Esophagus muscularis mucosa (tissue), 4 donors: ENCODE results near the gene GALNT18. TPM values are rescaled to one million over a fixed set of nuclear protein-coding genes. Genes with fewer than 3 reads are reported as not detected.

Experiments used
- DNase-seq: peaks from one replicate; pipeline ENCODE4 v3.0.0-alpha.2; 2017; ENCODE audit errors: extremely low spot score
- H3K27ac ChIP-seq, 4 donors: fragments of 200-600 bp; sonication (generic); replicated peaks in 1 of 4; 1 replicate in 3 of 4; 2 replicates in 1 of 4; pipeline ENCODE4 v1.5.1; 2016 to 2019; ENCODE audit warnings: mild to moderate bottlenecking in 1 of 4
- H3K27me3 ChIP-seq, 4 donors: fragments of 200-600 bp; sonication (generic); one replicate each; pipeline versions ENCODE4 v1.5.1 to v1.6.0; 2016 to 2019
- H3K36me3 ChIP-seq, 4 donors: fragments of 200-600 bp; sonication (generic); one replicate each; pipeline ENCODE4 v1.5.1; 2016 to 2019
- H3K4me1 ChIP-seq, 4 donors: fragments of 200-600 bp; sonication (generic); one replicate each; pipeline ENCODE4 v1.5.1; 2016 to 2019
- H3K4me3 ChIP-seq, 4 donors: fragments of 200-600 bp; sonication (generic); 1 replicate in 2 of 4; 2 replicates in 2 of 4; pipeline ENCODE4 v1.5.1; 2016 to 2019; ENCODE audit warnings: mild to moderate bottlenecking in 4 of 4, moderate library complexity in 1 of 4
- H3K9me3 ChIP-seq, 4 donors: fragments of 200-600 bp; sonication (generic); 1 replicate in 3 of 4; 2 replicates in 1 of 4; pipeline ENCODE4 v1.5.1; 2016 to 2019
- EP300 ChIP-seq: sonication (generic); formaldehyde crosslinking; IDR thresholded peaks from one replicate; pipeline ENCODE4 v1.6.1; 2017; ENCODE audit warnings: antibody characterized with exemption
- POLR2A ChIP-seq: fragments of 450-650 bp; IDR thresholded peaks from one replicate; pipeline ENCODE4 v1.6.1; 2017; ENCODE audit warnings: antibody characterized with exemption, moderate library complexity, mild to moderate bottlenecking, low read depth
- POLR2AphosphoS5 ChIP-seq, 2 donors: sonication (generic); formaldehyde crosslinking; IDR thresholded peaks; one replicate each; pipeline ENCODE4 v1.6.1; 2017; ENCODE audit warnings: antibody characterized with exemption in 2 of 2
- WGBS: methylation state at CpG from one replicate; pipeline ENCODE4 v1.1.5; 2018; 5-methylcytosine and 5-hydroxymethylcytosine counted together
- intact Hi-C: fragments of 100-400 bp; cut with DNase I; formaldehyde crosslinking; loops from one replicate; pipeline ENCODE4 v1.15.1; 2023
- total RNA-seq, 4 donors: library from RNA; depleted of rRNA; stranded (reverse); fragments of >200 nt; gene quantifications; one replicate each; pipeline versions ENCODE4 v1.1.0 to v1.2.1, GENCODE V29; 2016
- TF ChIP-seq, protein P1 (sequence below), 3 experiments: fragments of 200-600 bp in 2 of 3; fragments of 450-650 bp in 1 of 3; sonication (generic) in 2 of 3; IDR thresholded peaks; one replicate each; pipeline ENCODE4 v1.5.1; 2017 to 2019; ENCODE audit warnings: antibody characterized with exemption in 3 of 3, mild to moderate bottlenecking in 2 of 3, moderate library complexity in 1 of 3

GALNT18 gene
- total RNA-seq, 4 donors from 2014 or later, result 29.1 to 67.0 (median 49.3) TPM

DNA sequence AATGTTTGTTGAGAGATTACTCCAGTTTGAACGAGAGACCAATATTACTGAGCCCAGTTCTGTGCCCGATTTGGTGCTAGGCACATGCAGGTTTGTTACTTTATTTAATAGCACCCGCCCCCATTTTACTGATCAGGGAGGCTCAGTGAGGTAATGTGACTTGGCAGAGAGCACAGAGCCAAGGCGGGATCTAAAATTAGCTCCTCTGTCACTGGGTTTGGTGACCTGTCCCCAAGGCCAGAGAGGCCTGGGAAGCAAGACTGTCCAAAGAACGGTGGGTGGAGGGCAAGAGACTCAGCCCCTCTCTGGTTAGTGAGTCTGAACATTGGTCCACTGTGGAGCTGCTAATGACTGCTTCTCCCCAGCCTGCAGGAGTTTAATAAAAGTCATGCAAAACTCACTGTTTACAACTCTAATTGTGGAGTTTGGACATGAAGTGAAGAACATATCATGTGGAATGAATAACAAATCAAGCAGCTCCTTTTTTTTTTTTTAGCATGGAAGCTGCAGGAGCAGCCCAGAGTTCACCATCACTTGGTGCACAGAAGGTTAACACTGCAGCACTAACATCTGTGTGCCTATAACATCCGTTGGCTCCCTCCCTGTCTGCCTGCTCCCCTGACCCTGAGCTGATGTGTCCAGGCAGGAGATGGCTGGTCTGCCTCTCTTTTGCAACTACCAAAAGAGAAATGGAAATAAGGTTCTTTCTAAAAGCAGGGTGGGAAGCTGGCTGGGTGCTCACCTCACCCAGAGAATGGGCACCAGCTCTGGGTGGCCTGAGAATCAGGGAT, 307.7 kb downstream of the GALNT18 start:
- Histone ChIP-seq H3K9me3 (no peaks in the 10 kb centered on the region), H3K27ac (peak overlapping the region in 2 of 4 donors; percentile 25 to 50), H3K36me3 (peaks cover 0 to 13% (median 0%) of the 10 kb centered on the region in 4 donors), H3K4me1 (peaks cover 16 to 21% (median 18%) of the 10 kb centered on the region in 4 donors), H3K27me3 (no peaks in the 10 kb centered on the region), H3K4me3 (no peak overlapping the region)
- 62% methylated on average over 6 of the region's 6 CpGs for WGBS
- intact Hi-C loops, result no loop called here
- TF ChIP-seq, protein P1, sequence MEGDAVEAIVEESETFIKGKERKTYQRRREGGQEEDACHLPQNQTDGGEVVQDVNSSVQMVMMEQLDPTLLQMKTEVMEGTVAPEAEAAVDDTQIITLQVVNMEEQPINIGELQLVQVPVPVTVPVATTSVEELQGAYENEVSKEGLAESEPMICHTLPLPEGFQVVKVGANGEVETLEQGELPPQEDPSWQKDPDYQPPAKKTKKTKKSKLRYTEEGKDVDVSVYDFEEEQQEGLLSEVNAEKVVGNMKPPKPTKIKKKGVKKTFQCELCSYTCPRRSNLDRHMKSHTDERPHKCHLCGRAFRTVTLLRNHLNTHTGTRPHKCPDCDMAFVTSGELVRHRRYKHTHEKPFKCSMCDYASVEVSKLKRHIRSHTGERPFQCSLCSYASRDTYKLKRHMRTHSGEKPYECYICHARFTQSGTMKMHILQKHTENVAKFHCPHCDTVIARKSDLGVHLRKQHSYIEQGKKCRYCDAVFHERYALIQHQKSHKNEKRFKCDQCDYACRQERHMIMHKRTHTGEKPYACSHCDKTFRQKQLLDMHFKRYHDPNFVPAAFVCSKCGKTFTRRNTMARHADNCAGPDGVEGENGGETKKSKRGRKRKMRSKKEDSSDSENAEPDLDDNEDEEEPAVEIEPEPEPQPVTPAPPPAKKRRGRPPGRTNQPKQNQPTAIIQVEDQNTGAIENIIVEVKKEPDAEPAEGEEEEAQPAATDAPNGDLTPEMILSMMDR (IDR thresholded peaks at IDR 0.05), result no peak
- no peak for TF ChIP-seq POLR2A
- TF ChIP-seq POLR2AphosphoS5 (IDR thresholded peaks at IDR 0.05), result no peak
- no peak for TF ChIP-seq EP300
- DNase-seq, result no peak

DNA sequence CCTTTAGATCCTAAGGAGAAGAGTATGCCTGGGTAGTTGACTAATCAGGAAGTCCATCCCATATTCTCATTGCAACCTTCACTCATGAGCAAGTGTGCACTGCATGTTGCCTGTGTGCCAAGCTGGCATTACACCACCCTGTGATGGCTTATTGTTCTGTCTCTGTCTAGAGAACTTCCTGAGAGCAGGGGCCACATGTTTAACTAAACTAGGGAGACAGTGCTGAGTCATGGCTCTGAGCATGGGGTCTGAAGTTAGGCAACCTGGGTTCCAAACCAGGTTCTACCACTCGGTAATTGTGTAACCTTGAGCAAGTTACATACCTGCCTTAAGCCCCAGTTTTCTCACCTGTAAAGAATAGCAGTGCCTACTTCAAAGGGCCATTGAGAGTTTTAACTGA, 308.4 kb downstream of the GALNT18 start:
- Histone ChIP-seq H3K4me3 (no peak overlapping the region), H3K27ac (peak overlapping the region in 1 of 4 donors; percentile 50), H3K9me3 (no peaks in the 10 kb centered on the region), H3K36me3 (peaks cover 0 to 13% (median 0%) of the 10 kb centered on the region in 4 donors), H3K27me3 (no peaks in the 10 kb centered on the region), H3K4me1 (peaks cover 16 to 21% (median 18%) of the 10 kb centered on the region in 4 donors)
- no peak for DNase-seq
- no peak for TF ChIP-seq POLR2A
- TF ChIP-seq, protein P1 (IDR thresholded peaks at IDR 0.05), result no peak
- no peak for TF ChIP-seq POLR2AphosphoS5 (IDR thresholded peaks at IDR 0.05)
- TF ChIP-seq EP300, result no peak
- intact Hi-C loops, result no loop called here
- 50% methylated on average over 1 of the region's 1 CpG for WGBS

DNA sequence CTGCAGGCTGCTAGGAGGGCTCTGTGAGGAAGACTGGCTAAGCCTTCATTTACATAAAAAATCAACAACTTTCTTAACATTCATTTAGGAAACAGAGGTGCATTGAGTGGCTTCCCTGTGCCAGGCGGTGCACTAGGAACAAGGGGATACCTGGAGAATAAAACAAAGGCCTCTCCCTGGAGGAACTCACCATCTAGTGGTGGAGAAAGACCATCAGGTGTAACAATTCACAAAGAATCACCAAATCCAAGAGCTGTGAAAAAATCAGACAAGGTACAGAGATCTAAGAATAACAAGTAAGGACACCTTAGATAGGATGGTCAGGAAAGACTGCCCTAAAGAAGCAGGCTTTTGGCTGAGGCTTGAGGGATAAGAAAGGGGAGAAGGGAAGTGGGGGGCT, 309.1 kb downstream of the GALNT18 start:
- DNase-seq, result no peak
- H3K36me3 ChIP-seq, result peaks cover 0 to 14% (median 0%) of the 10 kb centered on the region in 4 donors
- H3K27me3 ChIP-seq, result no peaks in the 10 kb centered on the region
- intact Hi-C loops, result no loop called here
- H3K9me3 ChIP-seq, result no peaks in the 10 kb centered on the region
- peaks cover 16 to 21% (median 18%) of the 10 kb centered on the region in 4 donors for H3K4me1 ChIP-seq
- 92% methylated on average over 1 of the region's 1 CpG for WGBS
- TF ChIP-seq, protein P1 (IDR thresholded peaks at IDR 0.05), result no peak
- TF ChIP-seq POLR2AphosphoS5 (IDR thresholded peaks at IDR 0.05) (no peak), POLR2A (no peak), EP300 (no peak)
- H3K27ac ChIP-seq, result no peak overlapping the region
- H3K4me3 ChIP-seq, result no peak overlapping the region

DNA sequence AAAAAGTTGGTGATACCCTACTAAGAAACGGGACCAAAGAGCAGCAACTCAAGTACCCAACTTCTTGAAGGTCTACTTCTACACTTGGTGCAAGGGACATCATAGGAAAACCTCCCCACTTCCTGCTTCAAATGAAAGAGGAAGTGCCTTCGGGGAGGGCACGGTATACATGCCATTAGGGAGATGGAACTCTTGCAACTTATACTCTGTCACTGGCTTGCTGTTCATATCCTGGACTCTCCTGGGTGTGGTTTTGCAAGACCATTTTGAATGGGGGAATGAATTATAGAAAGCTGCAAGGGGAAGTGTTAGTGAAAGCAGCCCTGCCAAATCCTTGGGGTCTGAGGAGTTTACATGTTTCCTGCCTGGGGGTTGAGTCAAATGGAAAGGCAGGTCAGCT, 310.6 kb downstream of the GALNT18 start:
- intact Hi-C loops, result no loop called here
- H3K4me1 ChIP-seq, result peaks cover 16 to 21% (median 18%) of the 10 kb centered on the region in 4 donors
- no peaks in the 10 kb centered on the region for H3K9me3 ChIP-seq
- no peak overlapping the region for H3K27ac ChIP-seq
- WGBS, result 51% methylated on average over 3 of the region's 3 CpGs
- DNase-seq, result no peak
- peaks cover 0 to 6% (median 0%) of the 10 kb centered on the region in 4 donors for H3K36me3 ChIP-seq
- TF ChIP-seq EP300 (no peak), POLR2AphosphoS5 (IDR thresholded peaks at IDR 0.05) (no peak), POLR2A (no peak)
- TF ChIP-seq, protein P1 (IDR thresholded peaks at IDR 0.05), result no peak
- no peak overlapping the region for H3K4me3 ChIP-seq
- H3K27me3 ChIP-seq, result no peaks in the 10 kb centered on the region
